CD4-positive, alpha-beta T cell treated with Interleukin-12 subunit alpha and Interleukin-12 subunit beta, for 1 hour (primary cell): ENCODE data around the gene HDDC2.

ENCODE experiments used
- DNase-seq: peaks from one replicate; pipeline ENCODE4 v3.0.0-alpha.2; 2020

The HDDC2 gene

DNA sequence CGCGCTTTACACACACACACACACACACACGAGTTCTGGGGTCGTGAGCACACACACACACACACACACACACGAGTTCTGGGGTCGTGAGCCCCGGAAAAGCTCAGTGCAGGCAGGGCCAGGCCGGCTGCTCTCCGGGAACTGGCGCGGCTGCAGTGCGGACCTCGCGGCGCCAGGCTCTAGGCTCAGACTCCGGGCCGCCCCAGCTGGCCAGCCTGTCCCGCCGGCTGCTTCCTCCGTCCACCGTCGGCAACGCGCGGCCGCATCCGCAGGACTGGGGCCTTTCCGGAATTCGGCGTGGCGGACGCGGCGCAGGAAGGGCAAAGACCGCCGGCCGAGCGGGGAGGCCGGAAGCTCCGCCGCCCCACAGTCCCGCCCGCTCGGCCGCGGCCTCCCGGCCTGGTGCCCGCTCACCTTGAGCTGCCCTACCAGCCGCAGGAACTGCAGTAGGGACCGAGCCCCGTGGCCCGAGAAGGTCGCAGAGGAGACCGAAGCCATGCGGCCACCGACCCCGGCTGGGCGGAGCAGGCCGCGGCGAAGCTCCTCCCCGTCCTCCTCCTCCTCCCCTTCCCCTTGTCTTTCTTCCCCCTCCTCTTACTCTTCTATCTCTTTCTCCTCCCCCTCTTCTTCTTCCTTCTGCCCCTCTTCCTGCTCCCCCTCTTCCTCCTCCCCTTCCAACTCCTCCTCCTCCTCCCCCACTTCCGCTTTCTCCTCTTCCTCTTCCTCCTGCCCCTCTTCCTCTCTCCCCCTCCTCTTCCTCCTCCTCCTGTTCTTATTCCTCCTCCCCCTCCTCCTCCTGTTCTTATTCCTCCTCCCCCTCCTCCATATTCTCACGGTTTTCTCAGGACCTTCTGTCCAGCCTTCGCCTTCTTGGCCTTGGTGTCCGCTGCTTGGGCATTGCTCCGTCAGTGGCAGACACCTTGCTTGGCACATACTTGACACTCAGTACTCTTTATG lies at the start of gene HDDC2:
HDDC2 (minus strand) TSS at position 533 of the 957 bp plus-strand sequence; CDS start at position 498, 35 bp downstream.
- DNase-seq, result peak; percentile 46

GRCh38 chr6:125346926-125347563 lies 45.3 kb upstream of the HDDC2 start:
- DNase-seq, result no peak

DNA sequence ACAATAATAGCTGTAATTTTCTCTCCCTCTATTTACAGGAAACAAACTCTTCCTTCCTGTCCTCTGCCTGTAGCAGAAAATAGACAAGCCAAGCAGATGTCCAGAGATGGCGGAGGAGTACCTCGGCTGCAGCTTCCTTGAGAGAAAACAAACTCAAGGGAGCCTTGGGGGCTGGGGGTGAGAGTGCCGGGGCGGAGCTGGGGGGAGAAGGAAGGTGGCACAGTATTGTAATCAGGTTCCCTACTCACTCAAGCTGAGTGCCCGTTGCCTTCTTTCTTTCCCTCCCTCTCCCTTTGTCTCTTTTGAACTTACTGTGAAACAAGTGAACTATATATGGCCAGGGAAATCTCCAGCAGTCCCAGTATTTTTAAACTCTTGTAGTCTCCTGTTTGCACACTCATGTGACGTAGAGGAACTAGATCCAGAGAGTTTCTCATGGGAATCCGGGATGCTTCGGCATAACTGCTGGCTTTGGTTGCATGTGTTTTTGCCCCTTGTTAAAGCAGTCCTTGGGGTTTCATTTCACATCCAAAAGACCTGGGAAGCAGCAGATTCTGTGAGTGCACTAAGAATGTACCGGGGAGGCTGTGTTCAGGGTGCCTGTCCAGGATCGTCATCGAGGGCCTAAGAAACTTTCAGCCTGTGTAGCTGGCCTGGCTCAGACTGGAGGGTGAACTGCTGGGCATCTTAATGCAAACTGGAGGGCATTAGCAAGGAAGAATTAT lies 44.6 kb upstream of the HDDC2 start:
- DNase-seq, result no peak

GRCh38 chr6:125341460-125341859 lies 39.7 kb upstream of the HDDC2 start:
- no peak for DNase-seq

DNA sequence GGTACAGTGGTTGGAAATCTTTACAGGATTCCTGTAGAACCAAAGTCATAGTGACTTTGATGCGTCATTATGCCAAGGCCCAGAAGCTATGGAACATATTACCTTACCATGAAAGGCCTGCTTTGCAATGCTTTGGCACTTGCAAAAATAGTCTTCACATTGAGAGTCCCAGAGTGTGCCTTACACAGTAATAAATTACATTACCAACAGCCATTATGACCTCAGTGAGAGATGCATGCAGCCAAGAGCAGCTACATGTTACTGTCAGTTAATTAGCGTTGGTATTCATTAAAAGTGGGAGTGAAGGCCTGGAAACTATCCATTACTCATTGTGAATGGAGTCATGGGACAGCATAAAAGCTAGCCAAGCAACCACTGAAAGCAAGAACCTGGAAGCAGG lies 39.2 kb upstream of the HDDC2 start:
- no peak for DNase-seq

DNA sequence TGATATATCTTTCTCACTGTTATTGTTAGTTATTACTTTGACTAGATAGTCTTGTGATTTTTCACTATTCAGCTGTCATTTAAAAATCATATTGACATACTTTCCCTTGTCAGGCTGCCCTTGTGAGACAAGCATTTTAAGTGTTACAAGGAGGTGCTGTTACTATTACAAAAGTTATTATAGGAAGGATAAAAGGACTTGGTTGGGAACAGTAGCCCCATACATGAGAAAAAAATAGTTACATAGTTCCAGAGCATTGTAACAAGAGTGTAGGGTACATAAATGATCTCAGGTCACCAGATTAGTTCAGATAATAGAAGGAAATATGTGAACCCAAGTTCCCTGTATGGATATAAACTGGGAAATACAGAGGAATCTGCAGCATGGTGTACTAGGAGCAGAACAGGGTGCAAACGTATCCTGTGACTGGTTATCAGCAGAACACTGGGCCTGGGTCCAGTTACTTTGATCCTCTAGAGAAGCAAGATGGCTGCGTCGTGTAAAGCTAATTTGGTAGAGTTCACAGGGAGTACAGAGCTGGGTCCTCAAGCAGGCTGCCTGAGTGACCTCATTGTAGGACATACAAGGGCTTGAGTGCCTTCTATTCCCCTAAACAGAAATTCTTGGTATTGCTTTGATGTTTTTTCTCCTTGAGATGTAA lies 38.5 kb upstream of the HDDC2 start:
- no peak for DNase-seq

DNA sequence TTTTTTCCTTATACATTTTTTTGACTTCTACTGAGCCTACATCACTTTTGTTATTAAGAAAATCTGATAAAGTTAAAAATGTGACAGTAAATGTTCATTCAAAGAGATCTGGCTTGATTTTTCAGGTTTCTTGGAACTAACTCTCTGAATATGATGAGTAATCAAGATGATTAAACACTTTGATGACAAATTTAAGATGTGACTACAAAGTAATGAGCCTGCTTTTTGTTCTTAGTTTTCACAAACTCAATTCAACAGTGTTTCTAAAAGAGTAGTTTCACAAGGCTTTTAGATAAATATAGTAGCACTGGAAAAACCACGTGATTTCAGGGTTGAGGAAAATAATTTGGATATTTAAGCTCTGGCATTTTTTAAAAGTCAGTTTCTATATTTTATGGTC lies 37.9 kb upstream of the HDDC2 start:
- no peak for DNase-seq

- DNase-seq, result no peak
Measured at GRCh38 chr6:125338381-125338780, 36.6 kb upstream of the HDDC2 start.

GRCh38 chr6:125337706-125338105 lies 35.9 kb upstream of the HDDC2 start:
- DNase-seq, result no peak

DNA sequence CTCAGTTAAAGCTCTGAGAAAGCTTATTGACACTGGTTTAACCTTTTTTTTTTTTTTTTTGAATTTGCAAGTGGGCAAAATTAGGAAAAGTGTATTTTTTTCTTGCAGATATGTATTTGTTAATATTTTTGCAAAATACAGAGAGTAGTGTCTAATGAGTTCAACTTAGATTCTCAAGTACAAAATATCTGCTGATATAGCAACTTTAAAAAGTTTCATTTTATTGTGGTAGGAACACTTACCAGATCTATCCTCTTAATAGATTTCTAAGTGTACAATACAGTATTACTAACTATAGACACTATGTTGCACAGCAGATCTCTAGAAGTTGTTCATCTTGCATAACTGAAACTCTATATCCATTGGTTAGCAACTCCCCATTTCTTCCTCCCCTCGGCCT lies 30.9 kb upstream of the HDDC2 start:
- DNase-seq, result no peak

DNA sequence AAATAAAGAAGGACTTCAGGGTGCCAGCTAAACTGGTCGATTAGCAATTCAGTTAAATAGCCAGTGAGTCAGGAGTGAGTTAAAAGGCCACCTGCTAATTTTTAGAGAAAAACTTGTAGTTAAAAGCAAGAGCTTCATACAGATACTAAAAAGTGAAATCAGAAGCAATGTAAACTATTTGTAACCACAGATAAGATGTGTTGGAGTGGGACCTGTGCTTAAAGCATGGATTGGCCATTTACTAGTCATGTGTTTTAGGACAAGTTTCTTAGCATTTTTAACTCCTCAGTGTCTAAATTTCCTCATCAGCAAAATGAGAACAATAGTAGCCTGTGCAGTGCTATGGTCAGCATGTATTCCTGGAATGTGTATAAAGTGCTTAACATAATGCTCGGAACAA lies 23.8 kb upstream of the HDDC2 start:
- DNase-seq, result no peak

DNA sequence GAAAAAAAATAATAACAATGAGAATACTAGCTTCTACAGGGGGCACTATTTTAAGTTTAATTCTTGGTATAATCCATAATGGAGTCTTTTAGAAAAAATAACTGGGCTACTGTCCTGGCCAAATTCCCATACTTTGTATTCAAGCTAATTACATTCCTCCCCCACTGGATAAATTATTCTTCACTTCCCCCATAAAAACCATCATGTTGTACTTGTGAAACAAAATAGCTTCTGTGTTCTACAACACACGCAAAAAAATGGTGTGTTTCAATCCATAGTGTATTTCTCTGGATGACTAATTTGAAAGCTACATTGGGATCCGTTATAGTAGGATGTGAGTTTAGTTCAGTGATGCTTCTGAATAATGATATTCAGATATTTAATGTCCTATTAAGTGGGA lies 21.6 kb upstream of the HDDC2 start:
- no peak for DNase-seq

DNA sequence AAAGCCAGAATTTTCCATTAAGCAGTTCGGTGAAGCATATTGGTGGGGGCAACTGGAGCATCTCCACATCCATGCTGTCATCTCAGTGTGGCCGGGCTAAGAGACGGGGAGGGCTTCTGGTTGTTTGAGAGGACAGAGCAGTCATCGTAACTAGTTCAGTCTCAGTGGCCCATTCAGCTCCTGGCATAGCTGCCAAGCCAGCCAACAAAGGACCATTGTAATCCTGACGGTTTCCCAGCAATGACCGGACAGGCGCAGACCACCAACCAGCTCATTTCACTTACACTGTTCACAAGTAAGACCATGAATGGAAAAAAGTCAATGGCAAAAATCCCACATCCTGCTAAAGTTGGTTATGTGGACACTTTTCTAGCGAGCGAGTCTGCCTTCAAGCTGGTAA lies 14.9 kb upstream of the HDDC2 start:
- no peak for DNase-seq

GRCh38 chr6:125315548-125315947 lies 13.8 kb upstream of the HDDC2 start:
- DNase-seq, result no peak

GRCh38 chr6:125314009-125314581 lies 12.3 kb upstream of the HDDC2 start:
- DNase-seq, result peak; percentile 46

DNA sequence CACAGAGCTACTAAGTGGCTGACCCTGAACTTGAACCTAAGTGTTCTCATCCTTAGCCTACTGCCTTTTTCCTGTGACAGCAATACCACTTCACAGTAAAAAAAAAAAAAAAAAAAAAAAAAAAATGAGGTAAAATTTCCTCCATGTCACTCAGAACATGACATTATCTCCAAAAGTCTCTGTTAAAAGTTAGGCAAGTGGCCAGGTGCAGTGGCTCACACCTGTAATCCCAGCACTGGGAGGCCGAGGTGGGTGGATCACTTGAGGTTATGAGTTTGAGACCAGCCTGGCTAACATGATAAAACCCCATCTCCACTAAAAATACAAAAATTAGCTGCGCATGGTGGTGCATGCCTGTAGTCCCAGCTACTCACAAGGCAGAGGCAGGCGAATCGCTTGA lies 11.2 kb upstream of the HDDC2 start:
- DNase-seq, result no peak

GRCh38 chr6:125312478-125312877 lies 10.7 kb upstream of the HDDC2 start:
- no peak for DNase-seq

DNA sequence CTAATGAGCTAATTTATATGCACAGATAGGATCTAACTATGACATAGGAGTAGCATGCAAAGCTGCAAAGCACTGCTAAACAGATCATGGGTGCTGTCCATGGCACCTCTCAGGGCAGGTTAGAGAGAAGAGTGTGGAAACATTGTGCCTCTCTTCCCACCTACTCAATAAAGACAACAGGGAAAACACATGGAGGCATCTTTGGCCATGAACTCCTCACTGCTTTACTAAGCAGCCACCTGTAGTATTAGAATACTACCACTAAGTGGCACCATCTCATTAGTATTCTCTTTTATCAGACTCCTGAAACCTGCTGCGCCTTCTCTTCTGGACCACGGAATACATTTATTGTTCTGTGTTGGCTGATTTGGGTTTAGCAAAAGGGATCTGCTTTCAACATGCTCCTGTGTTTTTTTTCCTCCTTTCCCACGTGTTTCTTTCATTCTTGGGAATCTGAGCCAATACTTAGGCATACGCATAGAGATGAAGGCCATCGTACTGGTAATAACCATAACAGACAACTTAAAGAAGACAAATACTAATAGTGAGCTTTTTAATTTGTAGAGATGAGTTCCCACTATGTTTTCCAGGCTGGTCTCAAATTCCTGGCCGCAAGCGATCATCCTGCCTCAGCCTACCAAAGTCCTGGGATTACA lies 9.4 kb upstream of the HDDC2 start:
- peak; percentile 67 for DNase-seq

GRCh38 chr6:125307964-125308615 lies 6.3 kb upstream of the HDDC2 start:
- no peak for DNase-seq

DNA sequence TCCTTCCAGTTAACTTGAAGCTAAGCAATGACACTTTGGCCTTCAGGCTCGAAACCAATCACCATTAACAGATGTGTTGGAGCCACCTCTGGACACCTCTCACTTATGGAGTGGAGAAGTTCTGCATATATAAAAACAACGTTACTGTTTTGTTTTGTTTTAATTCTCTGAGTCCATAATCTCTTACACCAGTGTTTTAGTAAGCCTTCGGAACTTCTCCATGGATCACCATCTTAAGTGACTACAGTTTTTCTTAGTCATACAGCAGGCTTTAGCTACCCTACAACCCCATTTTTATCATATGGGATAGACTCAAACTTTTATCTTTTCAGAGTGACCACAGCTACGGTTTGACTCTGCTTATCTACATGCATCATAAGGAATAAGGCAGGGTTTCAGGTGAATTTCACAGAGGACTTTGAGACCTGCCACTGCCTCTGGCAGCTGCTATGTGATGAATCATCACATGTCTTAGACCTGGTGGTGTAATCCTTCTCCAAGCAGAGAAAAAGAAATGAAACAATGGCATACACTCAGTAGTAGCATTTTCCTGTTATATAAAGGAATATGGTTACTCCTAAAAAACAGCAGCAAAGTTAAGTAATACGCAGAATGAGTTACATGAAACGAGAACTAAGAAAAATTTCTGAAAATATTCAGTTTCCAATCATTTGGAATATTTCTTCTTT lies 5.5 kb upstream of the HDDC2 start:
- DNase-seq, result no peak

- DNase-seq, result no peak
Measured at GRCh38 chr6:125306756-125307149, 5.0 kb upstream of the HDDC2 start.
